KMS-11 (cell line): ENCODE results near the gene PVR.
"Not testable (repeated sequence)": the region's sequence is repeated elsewhere in the genome, so short reads cannot be mapped to it uniquely, and the experiment has no call there.

ENCODE experiments used
- H2AFZ ChIP-seq: fragments of 200-600 bp; sonication (generic); 2 replicates; pipeline ENCODE4 v1.6.1; 2016; ENCODE audit warnings: antibody characterized with exemption, mixed run types, low read depth
- H3K27ac ChIP-seq: fragments of 200-600 bp; sonication (generic); 2 replicates; pipeline ENCODE4 v1.6.1; 2016; ENCODE audit warnings: mild to moderate bottlenecking, mixed run types
- H3K27me3 ChIP-seq: fragments of 200-600 bp; sonication (generic); 2 replicates; pipeline ENCODE4 v1.6.1; 2017; ENCODE audit warnings: mild to moderate bottlenecking, low read depth, mixed run types, moderate library complexity; ENCODE audit not compliant: insufficient read depth
- H3K36me3 ChIP-seq: fragments of 200-600 bp; sonication (generic); 2 replicates; pipeline ENCODE4 v1.6.1; 2017; ENCODE audit warnings: mild to moderate bottlenecking, mixed run types; ENCODE audit not compliant: insufficient read depth
- H3K4me1 ChIP-seq: fragments of 200-600 bp; sonication (generic); 2 replicates; pipeline ENCODE4 v1.6.1; 2016; ENCODE audit warnings: mild to moderate bottlenecking, low read depth, mixed run types; ENCODE audit not compliant: poor library complexity, severe bottlenecking
- H3K4me2 ChIP-seq: fragments of 200-600 bp; sonication (generic); 2 replicates; pipeline ENCODE4 v1.7.0; 2016; ENCODE audit warnings: mild to moderate bottlenecking, mixed run types
- H3K4me3 ChIP-seq: fragments of 200-600 bp; sonication (generic); IDR thresholded peaks from 2 replicates; pipeline ENCODE4 v1.6.1; 2017; ENCODE audit warnings: low read depth, low read length, mixed read lengths; ENCODE audit not compliant: insufficient read depth
- H3K79me2 ChIP-seq: fragments of 200-600 bp; sonication (generic); 2 replicates; pipeline ENCODE4 v1.6.1; 2016; ENCODE audit warnings: low read depth, mixed run types; ENCODE audit not compliant: insufficient read depth
- H3K9ac ChIP-seq: fragments of 200-600 bp; sonication (generic); 2 replicates; pipeline ENCODE4 v1.6.1; 2016; ENCODE audit warnings: mild to moderate bottlenecking, mixed run types
- H4K20me1 ChIP-seq: fragments of 200-600 bp; sonication (generic); 2 replicates; pipeline ENCODE4 v1.6.1; 2016; ENCODE audit warnings: mild to moderate bottlenecking, mixed run types; ENCODE audit not compliant: insufficient read depth
- CTCF ChIP-seq: fragments of 200-600 bp; sonication (generic); conservative IDR thresholded peaks from 2 replicates; pipeline ENCODE4 v1.6.1; 2017; ENCODE audit warnings: low read depth, mild to moderate bottlenecking, antibody characterized with exemption, low read length, moderate library complexity, mixed read lengths

Gene PVR

GRCh38 chr19:44624840-44625354, 18.8 kb upstream of the PVR start:
- Histone ChIP-seq H3K27me3 (no peaks in the 10 kb centered on the region), H3K4me1 (no peaks in the 10 kb centered on the region), H4K20me1 (no peaks in the 10 kb centered on the region), H3K27ac (no peak overlapping the region), H3K9ac (no peak overlapping the region), H3K4me3 (no peak overlapping the region), H2AFZ (no peak overlapping the region), H3K36me3 (no peaks in the 10 kb centered on the region), H3K79me2 (no peaks in the 10 kb centered on the region), H3K4me2 (no peak overlapping the region)
- no peak for TF ChIP-seq CTCF

GRCh38 chr19:44625637-44626036, 18.1 kb upstream of the PVR start:
- H3K36me3 ChIP-seq, H2AFZ ChIP-seq, H3K27ac ChIP-seq: not testable (repeated sequence)

GRCh38 chr19:44626048-44626624, 17.6 kb upstream of the PVR start:
- Histone ChIP-seq H3K79me2 (no peaks in the 10 kb centered on the region), H2AFZ (no peak overlapping the region), H4K20me1 (no peaks in the 10 kb centered on the region), H3K4me2 (no peak overlapping the region), H3K36me3 (no peaks in the 10 kb centered on the region), H3K27ac (no peak overlapping the region), H3K4me3 (no peak overlapping the region), H3K27me3 (no peaks in the 10 kb centered on the region), H3K4me1 (no peaks in the 10 kb centered on the region), H3K9ac (no peak overlapping the region)
- no peak for TF ChIP-seq CTCF

More at GRCh38 chr19:44625637-44626036, 18.1 kb upstream of the PVR start:
- H3K4me1 ChIP-seq, H3K4me3 ChIP-seq, H4K20me1 ChIP-seq, H3K9ac ChIP-seq, H3K27me3 ChIP-seq, H3K4me2 ChIP-seq, H3K79me2 ChIP-seq: not testable (repeated sequence)

- H3K4me2 ChIP-seq = no peak overlapping the region
- no peaks in the 10 kb centered on the region for H3K79me2 ChIP-seq
- H3K4me1 ChIP-seq = no peaks in the 10 kb centered on the region
- no peak overlapping the region for H3K9ac ChIP-seq
- H3K27ac ChIP-seq = no peak overlapping the region
- H4K20me1 ChIP-seq = no peaks in the 10 kb centered on the region
- no peak overlapping the region for H3K4me3 ChIP-seq
- no peak overlapping the region for H2AFZ ChIP-seq
- TF ChIP-seq CTCF = no peak
- no peaks in the 10 kb centered on the region for H3K27me3 ChIP-seq
- H3K36me3 ChIP-seq = no peaks in the 10 kb centered on the region
These were observed 16.1 kb upstream of the PVR start for GRCh38 chr19:44627631-44628030.

GRCh38 chr19:44628793-44629192, 14.9 kb upstream of the PVR start:
- TF ChIP-seq CTCF = no peak
- H2AFZ ChIP-seq = no peak overlapping the region
- H3K79me2 ChIP-seq = no peaks in the 10 kb centered on the region
- no peak overlapping the region for H3K27ac ChIP-seq
- H3K9ac ChIP-seq = no peak overlapping the region
- H3K4me3 ChIP-seq = no peak overlapping the region
- H3K4me2 ChIP-seq = no peak overlapping the region
- H3K36me3 ChIP-seq = no peaks in the 10 kb centered on the region
- H4K20me1 ChIP-seq = no peaks in the 10 kb centered on the region
- H3K27me3 ChIP-seq = no peaks in the 10 kb centered on the region
- H3K4me1 ChIP-seq = no peaks in the 10 kb centered on the region

- not testable (repeated sequence) for H3K4me2 ChIP-seq, H3K27me3 ChIP-seq, H3K36me3 ChIP-seq, H3K79me2 ChIP-seq, H3K9ac ChIP-seq, H3K27ac ChIP-seq, H2AFZ ChIP-seq, H4K20me1 ChIP-seq, H3K4me1 ChIP-seq, H3K4me3 ChIP-seq
These were observed 12.1 kb upstream of the PVR start for GRCh38 chr19:44631611-44632010.

GRCh38 chr19:44634058-44634457, 9.7 kb upstream of the PVR start:
- H3K27ac ChIP-seq, H3K36me3 ChIP-seq, H3K4me3 ChIP-seq, H3K4me2 ChIP-seq, H4K20me1 ChIP-seq, H2AFZ ChIP-seq, H3K9ac ChIP-seq, H3K79me2 ChIP-seq, H3K4me1 ChIP-seq, H3K27me3 ChIP-seq: not testable (repeated sequence)
